ENCODE measurements around the gene ZNF134. TPM values are rescaled to one million over a fixed set of nuclear protein-coding genes. Genes with fewer than 3 reads are reported as not detected.

ZNF134 gene
- total and polyA plus RNA-seq, 12 donors: 5.4 to 18.0 (median 12.2) TPM

GRCh38 chr19:57583521-57584416, 30.3 kb upstream of the ZNF134 start, which contains the start of gene ZIK1:
TSS of gene ZIK1 (plus strand) at chr19:57584145. CDS start at chr19:57584357, 212 bp downstream.
- ATAC-seq: peak; percentile 92 to 98 (median 96)
- intact Hi-C loops (cut with DNase I): no loop called here
- DNase-seq: peak; percentile 88 to 96
- peaks cover 0 to 85% (median 26%) of the 10 kb centered on the region in 11 donors for H3K9me3 ChIP-seq
- H3K27me3 ChIP-seq: no peaks in the 10 kb centered on the region
- peaks cover 5 to 30% (median 20%) of the 10 kb centered on the region in 9 donors for H3K4me1 ChIP-seq
- peak in 4 of 9 donors; percentile 29 to 48 (median 44) for TF ChIP-seq CTCF (IDR thresholded peaks at IDR 0.05)
- 1% methylated on average over 76 of the region's 76 CpGs for WGBS, 2 donors
- peak within 1 kb of the TSS in 9 of 10 donors; percentile 46 to 85 (median 74) for H3K27ac ChIP-seq
- H3K36me3 ChIP-seq: peaks cover 0 to 36% (median 11%) of the 10 kb centered on the region in 9 donors
- H3K4me3 ChIP-seq: peak within 1 kb of the TSS; percentile 37 to 89 (median 76)

GRCh38 chr19:57587529-57587928, 26.5 kb upstream of the ZNF134 start:
- Histone ChIP-seq H3K4me3 (no peak overlapping the region), H3K4me1 (peaks cover 5 to 22% (median 16%) of the 10 kb centered on the region in 9 donors), H3K27me3 (no peaks in the 10 kb centered on the region), H3K9me3 (peaks cover 0 to 95% (median 63%) of the 10 kb centered on the region in 11 donors), H3K36me3 (peaks cover 0 to 74% (median 41%) of the 10 kb centered on the region in 9 donors), H3K27ac (no peak overlapping the region)
- intact Hi-C loops (cut with DNase I): loop anchor here in 1 of 10 donors (5.0 kb wide), 1 partner anchor 45 kb away; the partner anchor contains the start of gene ZNF211
- no peak for ATAC-seq
- 96 to 100% methylated on average over 1 of the region's 1 CpG for WGBS, 2 donors
- no peak for TF ChIP-seq CTCF (IDR thresholded peaks at IDR 0.05)
- no peak for DNase-seq

- peak overlapping the region in 9 of 10 donors; percentile 41 to 84 (median 67) for H3K27ac ChIP-seq
- DNase-seq (no peak), ATAC-seq (no peak)
- no peak for TF ChIP-seq CTCF (IDR thresholded peaks at IDR 0.05)
- peaks cover 2 to 21% (median 10%) of the 10 kb centered on the region in 9 donors for H3K4me1 ChIP-seq
- peaks cover 0 to 68% (median 6%) of the 10 kb centered on the region in 11 donors for H3K9me3 ChIP-seq
- no peaks in the 10 kb centered on the region for H3K27me3 ChIP-seq
- peaks cover 0 to 17% (median 0%) of the 10 kb centered on the region in 9 donors for H3K36me3 ChIP-seq
- H3K4me3 ChIP-seq: peak overlapping the region; percentile 60 to 97 (median 83)
- 44 to 50% methylated on average over 8 of the region's 8 CpGs for WGBS, 2 donors
- intact Hi-C loops (cut with DNase I): loop anchor here in 2 of 10 donors (1.0 to 2.0 kb wide), 2 partner anchors 21 to 34 kb away; partner anchors contain the start of genes ZNF211 (in 1 of the 2) and ZNF416 (in 1 of the 2)
Measured at GRCh38 chr19:57599377-57599760, 14.7 kb upstream of the ZNF134 start.

DNA sequence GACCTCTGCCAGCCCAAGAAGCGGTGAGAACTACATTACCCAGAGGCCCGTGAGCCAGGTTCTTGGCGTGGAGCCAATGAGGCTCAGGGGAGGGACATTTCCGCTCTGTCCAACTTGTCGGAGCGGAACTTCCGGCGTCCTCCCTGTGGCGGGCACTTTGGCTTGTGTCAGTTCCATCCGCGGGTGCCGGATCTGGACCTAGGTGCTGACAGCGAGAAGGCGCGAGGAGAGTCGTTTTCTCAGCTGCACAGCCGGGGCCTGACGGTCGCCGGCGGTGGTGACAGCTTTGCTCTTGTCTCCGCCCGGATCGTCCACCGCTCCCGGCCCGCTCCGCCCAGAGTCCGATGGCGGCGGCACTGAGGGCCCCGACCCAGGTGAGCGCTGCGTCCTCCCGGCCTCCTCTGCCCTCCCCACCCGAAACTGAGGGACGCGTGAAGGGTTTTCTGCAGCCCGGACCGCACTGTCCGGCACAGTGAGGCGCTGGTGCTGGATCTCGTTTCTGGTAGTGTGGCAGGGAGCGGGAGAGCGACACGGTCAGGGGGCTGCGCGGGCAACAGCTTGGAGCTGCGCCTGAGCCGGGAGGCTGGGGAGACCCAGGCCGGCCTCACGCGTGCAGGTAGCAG, 14.2 kb upstream of the ZNF134 start, which contains the start of gene ZNF530:
Gene ZNF530 (plus strand): TSS at position 125 of the 623 bp plus-strand sequence. CDS start 4,461 bp downstream, outside the sequence.
- H3K4me1 ChIP-seq: peaks cover 2 to 21% (median 10%) of the 10 kb centered on the region in 9 donors
- DNase-seq (peak; percentile 96), ATAC-seq (peak; percentile 98 to 100 (median 100))
- intact Hi-C loops (cut with DNase I): loop anchor here in 3 of 10 donors (1.0 to 10.0 kb wide), 3 partner anchors 21 to 1215 kb away; partner anchors contain the start of genes ZNF211 (in 1 of the 3) and ZNF416 (in 1 of the 3)
- 0% methylated on average over 53 of the region's 53 CpGs for WGBS, 2 donors
- peaks cover 0 to 22% (median 3%) of the 10 kb centered on the region in 9 donors for H3K36me3 ChIP-seq
- peak in 2 of 9 donors; percentile 8 to 22 for TF ChIP-seq CTCF (IDR thresholded peaks at IDR 0.05)
- peaks cover 0 to 68% (median 7%) of the 10 kb centered on the region in 11 donors for H3K9me3 ChIP-seq
- peak within 1 kb of the TSS in 9 of 10 donors; percentile 41 to 84 (median 67) for H3K27ac ChIP-seq
- H3K27me3 ChIP-seq: no peaks in the 10 kb centered on the region
- H3K4me3 ChIP-seq: peak within 1 kb of the TSS; percentile 60 to 97 (median 83)

Data from heart right ventricle (tissue), 16 donors.